OCI-LY3 (cell line): Measurements from ENCODE around the gene EFCAB6.

Experiments used
- H2AFZ ChIP-seq: fragments of 200-600, 300-600 bp; shearing (Covaris generic); 2 replicates; pipeline ENCODE4 v1.6.0; 2014; ENCODE audit warnings: antibody characterized with exemption, low read depth, low read length
- H3K27ac ChIP-seq: fragments of 200-600, 300-600 bp; sonication (generic); 2 replicates; pipeline ENCODE4 v1.5.1; 2014; ENCODE audit warnings: mild to moderate bottlenecking, low read length, moderate library complexity, mixed read lengths
- H3K27me3 ChIP-seq: fragments of 200-600, 300-600 bp; sonication (generic); 2 replicates; pipeline ENCODE4 v1.6.1; 2014; ENCODE audit warnings: low read depth, low read length, mixed read lengths
- H3K36me3 ChIP-seq: fragments of 200-600, 300-600 bp; sonication (generic); replicated peaks from 2 replicates; pipeline ENCODE3; 2014; ENCODE audit warnings: low read depth, low read length, mixed read lengths
- H3K4me1 ChIP-seq: fragments of 300-600, 200-600 bp; sonication (generic); 2 replicates; pipeline ENCODE4 v1.6.1; 2014; ENCODE audit warnings: low read length, mixed read lengths
- H3K4me2 ChIP-seq: fragments of 200-600, 300-600 bp; sonication (generic); 2 replicates; pipeline ENCODE4 v1.6.1; 2014; ENCODE audit warnings: low read length, mixed read lengths
- H3K4me3 ChIP-seq: fragments of 300-600, 200-600 bp; sonication (generic); 2 replicates; pipeline ENCODE4 v1.5.1; 2014; ENCODE audit warnings: antibody characterized with exemption, mild to moderate bottlenecking, low read length, moderate library complexity
- H3K79me2 ChIP-seq: fragments of 300-600, 200-600 bp; shearing (Covaris generic); 2 replicates; pipeline ENCODE4 v1.6.1; 2014; ENCODE audit warnings: mild to moderate bottlenecking, low read length, mixed read lengths
- H3K9ac ChIP-seq: fragments of 300-600, 200-600 bp; shearing (Covaris generic); 2 replicates; pipeline ENCODE4 v1.6.0; 2014; ENCODE audit warnings: mild to moderate bottlenecking, low read length, moderate library complexity
- H3K9me3 ChIP-seq: fragments of 200-600, 300-600 bp; shearing (Covaris generic); 2 replicates; pipeline ENCODE4 v1.6.1; 2014; ENCODE audit warnings: low read length, mixed read lengths; ENCODE audit not compliant: insufficient read depth
- H4K20me1 ChIP-seq: fragments of 200-600, 300-600 bp; sonication (generic); 2 replicates; pipeline ENCODE4 v1.6.1; 2016; ENCODE audit warnings: low read length, mixed read lengths; ENCODE audit not compliant: insufficient read depth
- EZH2phosphoT487 ChIP-seq: fragments of 200-600 bp; shearing (Covaris generic); IDR thresholded peaks from 2 replicates; pipeline ENCODE4 v1.6.1; 2018; ENCODE audit warnings: antibody characterized with exemption, mixed run types, low read depth
- TF ChIP-seq, protein P1 (sequence below): fragments of 200-600, 300-600 bp; sonication (generic); IDR thresholded peaks from 2 replicates; pipeline ENCODE4 v1.5.1; 2014; ENCODE audit warnings: antibody characterized with exemption, low read length, low read depth

The EFCAB6 gene

DNA sequence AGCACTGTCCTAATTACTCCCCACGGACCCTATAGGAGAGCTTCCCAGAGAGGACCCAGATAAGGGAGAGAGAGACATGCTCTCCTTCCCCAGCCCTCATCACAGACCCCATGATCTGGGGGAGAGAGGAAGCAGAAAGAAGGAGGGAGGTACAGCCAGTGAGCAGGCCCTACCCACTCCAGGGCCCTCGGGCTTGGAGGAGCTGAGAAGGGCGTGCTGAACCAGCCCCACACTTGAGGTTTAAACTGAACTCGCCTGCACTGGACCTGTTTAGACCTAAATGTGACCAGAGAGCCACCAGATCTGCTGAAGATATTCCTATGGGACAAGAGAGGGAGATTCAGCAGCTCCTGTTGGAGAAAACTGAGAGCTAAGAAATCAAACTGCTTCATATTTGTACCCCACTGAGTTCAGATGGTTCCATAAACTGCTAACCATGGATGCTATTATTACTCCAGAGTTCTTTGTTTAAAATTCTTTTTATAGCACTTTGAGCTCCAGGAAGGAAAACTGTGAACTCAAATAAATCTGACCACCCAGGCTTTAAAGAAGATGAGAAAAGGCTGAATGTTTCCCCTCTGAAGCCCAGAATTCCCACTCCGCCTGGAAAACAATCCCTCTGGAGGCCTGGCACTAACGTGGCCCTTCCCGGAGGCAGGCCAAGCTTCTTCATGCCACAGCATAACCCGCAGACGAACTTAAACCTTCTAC, 67.2 kb downstream of the EFCAB6 start:
- no peak overlapping the region for H3K27ac ChIP-seq
- no peaks in the 10 kb centered on the region for H3K9me3 ChIP-seq
- no peak overlapping the region for H3K9ac ChIP-seq
- peaks cover 35% of the 10 kb centered on the region for H3K27me3 ChIP-seq
- no peaks in the 10 kb centered on the region for H3K36me3 ChIP-seq
- H3K4me3 ChIP-seq: no peak overlapping the region
- peaks cover 7% of the 10 kb centered on the region for H3K4me1 ChIP-seq
- H3K4me2 ChIP-seq: no peak overlapping the region
- no peaks in the 10 kb centered on the region for H3K79me2 ChIP-seq
- TF ChIP-seq, protein P1, sequence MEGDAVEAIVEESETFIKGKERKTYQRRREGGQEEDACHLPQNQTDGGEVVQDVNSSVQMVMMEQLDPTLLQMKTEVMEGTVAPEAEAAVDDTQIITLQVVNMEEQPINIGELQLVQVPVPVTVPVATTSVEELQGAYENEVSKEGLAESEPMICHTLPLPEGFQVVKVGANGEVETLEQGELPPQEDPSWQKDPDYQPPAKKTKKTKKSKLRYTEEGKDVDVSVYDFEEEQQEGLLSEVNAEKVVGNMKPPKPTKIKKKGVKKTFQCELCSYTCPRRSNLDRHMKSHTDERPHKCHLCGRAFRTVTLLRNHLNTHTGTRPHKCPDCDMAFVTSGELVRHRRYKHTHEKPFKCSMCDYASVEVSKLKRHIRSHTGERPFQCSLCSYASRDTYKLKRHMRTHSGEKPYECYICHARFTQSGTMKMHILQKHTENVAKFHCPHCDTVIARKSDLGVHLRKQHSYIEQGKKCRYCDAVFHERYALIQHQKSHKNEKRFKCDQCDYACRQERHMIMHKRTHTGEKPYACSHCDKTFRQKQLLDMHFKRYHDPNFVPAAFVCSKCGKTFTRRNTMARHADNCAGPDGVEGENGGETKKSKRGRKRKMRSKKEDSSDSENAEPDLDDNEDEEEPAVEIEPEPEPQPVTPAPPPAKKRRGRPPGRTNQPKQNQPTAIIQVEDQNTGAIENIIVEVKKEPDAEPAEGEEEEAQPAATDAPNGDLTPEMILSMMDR: no peak
- no peak for TF ChIP-seq EZH2phosphoT487
- H4K20me1 ChIP-seq: no peaks in the 10 kb centered on the region
- H2AFZ ChIP-seq: no peak overlapping the region

DNA sequence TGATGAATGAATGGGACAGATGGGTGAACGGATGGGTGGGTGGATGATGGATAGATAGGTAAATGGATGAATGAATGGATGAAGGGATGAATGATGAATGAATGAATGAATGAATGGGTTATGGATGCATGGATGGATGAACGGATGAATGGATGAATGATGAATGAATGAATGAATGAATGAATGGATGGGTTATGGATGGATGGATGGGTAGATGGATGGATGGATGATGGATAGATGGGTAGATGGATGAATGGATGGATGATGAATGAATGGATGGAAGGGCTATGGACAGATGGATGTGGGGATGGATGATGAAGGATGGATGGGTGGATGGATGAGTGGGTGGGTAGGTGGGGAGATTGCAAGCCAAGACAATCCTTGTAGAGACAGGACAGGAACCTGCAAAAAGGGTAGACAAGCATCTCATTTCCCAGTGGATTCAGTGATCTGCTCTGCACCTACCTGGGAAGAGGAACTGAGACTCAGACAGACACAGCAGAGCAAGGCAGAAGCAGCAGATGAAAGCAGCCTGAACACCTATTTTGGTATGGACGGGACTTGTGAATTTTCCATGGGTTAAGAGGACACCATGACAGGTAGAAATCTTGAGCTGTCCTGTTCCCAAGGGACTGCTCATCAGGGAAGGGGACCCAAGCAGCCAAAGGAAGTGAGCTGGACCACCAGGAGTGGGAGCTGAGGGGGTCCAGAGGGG, 68.0 kb downstream of the EFCAB6 start:
- Histone ChIP-seq H3K36me3 (no peaks in the 10 kb centered on the region), H3K4me1 (peaks cover 7% of the 10 kb centered on the region), H3K9ac (no peak overlapping the region), H4K20me1 (no peaks in the 10 kb centered on the region), H3K27me3 (peaks cover 31% of the 10 kb centered on the region), H3K27ac (no peak overlapping the region), H3K79me2 (no peaks in the 10 kb centered on the region), H3K9me3 (no peaks in the 10 kb centered on the region), H3K4me2 (no peak overlapping the region), H3K4me3 (no peak overlapping the region), H2AFZ (no peak overlapping the region)
- TF ChIP-seq EZH2phosphoT487: no peak
- TF ChIP-seq, protein P1: no peak

DNA sequence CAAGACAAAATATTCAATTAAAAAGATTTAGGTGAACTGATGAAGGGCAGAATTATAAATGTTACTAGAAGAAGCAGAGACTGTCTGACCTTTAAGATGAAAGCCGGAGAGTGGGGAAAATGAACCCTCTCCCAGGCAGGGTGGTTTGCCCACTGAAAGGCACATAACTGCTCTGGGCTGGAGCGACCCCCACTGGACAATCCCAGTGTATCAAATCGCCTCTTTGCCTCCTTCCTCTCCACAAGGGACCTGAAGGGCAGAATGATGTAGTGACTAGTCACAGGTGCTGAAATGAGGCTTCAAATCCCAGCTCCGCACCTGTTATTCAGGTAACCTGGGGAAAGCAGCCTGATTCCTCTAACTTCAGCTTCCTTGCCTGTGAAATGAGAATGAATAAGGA, 69.0 kb downstream of the EFCAB6 start:
- Histone ChIP-seq H3K4me2 (no peak overlapping the region), H2AFZ (no peak overlapping the region), H3K36me3 (no peaks in the 10 kb centered on the region), H3K4me3 (no peak overlapping the region), H3K79me2 (no peaks in the 10 kb centered on the region), H3K9ac (no peak overlapping the region), H3K4me1 (peaks cover 7% of the 10 kb centered on the region), H3K9me3 (no peaks in the 10 kb centered on the region), H4K20me1 (no peaks in the 10 kb centered on the region), H3K27me3 (peaks cover 32% of the 10 kb centered on the region), H3K27ac (no peak overlapping the region)
- TF ChIP-seq, protein P1: peak; percentile 28; the same call in 1 of the 2 replicates
- no peak for TF ChIP-seq EZH2phosphoT487

DNA sequence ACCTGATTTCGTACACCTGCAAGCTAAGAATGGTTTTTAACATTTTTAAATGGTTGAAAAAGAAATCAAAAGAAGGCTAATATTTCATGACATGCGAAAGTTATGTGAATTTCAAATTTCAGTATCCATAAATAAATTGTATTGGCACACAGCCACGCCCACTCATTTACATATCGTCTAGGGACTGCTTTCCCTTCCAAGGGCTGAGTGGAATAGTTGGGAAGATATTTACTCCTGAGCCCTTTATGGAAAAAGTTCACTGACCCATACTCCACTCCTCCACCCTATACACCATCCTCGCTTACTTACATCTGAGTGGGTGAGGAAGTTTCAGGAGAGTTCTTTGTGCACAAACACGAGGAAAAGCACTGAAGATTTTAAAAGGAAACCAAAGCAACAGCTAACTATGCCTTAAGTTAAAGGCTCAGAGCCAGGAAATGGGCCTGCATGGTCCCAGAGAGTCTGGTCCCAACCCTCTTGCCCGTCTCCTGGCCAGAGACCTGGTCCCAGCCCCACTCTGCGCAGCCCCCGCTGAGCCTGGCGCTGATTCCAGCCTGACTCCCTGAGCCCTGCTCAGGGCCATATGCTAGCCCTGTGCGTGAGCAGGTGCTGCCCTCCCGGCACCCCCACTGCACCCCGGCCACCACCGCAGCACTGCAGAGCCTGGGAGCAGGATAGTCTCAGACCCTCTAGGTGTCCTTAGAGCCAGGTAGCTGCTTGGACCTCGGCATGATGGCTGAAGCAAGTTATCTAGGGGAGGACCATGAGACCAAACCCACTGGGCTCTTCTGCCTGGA, 69.8 kb downstream of the EFCAB6 start:
- no peaks in the 10 kb centered on the region for H3K9me3 ChIP-seq
- H3K9ac ChIP-seq: no peak overlapping the region
- H3K4me2 ChIP-seq: no peak overlapping the region
- H3K36me3 ChIP-seq: no peaks in the 10 kb centered on the region
- peaks cover 28% of the 10 kb centered on the region for H3K27me3 ChIP-seq
- H3K79me2 ChIP-seq: no peaks in the 10 kb centered on the region
- H3K4me1 ChIP-seq: peaks cover 7% of the 10 kb centered on the region
- no peak for TF ChIP-seq EZH2phosphoT487
- TF ChIP-seq, protein P1: no peak
- no peak overlapping the region for H2AFZ ChIP-seq
- H4K20me1 ChIP-seq: no peaks in the 10 kb centered on the region
- no peak overlapping the region for H3K27ac ChIP-seq
- no peak overlapping the region for H3K4me3 ChIP-seq
